ENCODE measurements around the gene ROPN1L.

GRCh38 chr5:10507575-10508096 is 66.0 kb downstream of the ROPN1L start:
- TF ChIP-seq CTCF (IDR thresholded peaks at IDR 0.05): no peak
- no peak for TF ChIP-seq POLR2A (IDR thresholded peaks at IDR 0.05)
